NCI-H748 (cell line): ENCODE data around the gene SMTNL2.

Experiments
- DNase-seq: peaks from one replicate; lab custom pipeline; 2025; ENCODE audit not compliant: unreplicated experiment; lab: John Stamatoyannopoulos, UW

SMTNL2 gene

DNA sequence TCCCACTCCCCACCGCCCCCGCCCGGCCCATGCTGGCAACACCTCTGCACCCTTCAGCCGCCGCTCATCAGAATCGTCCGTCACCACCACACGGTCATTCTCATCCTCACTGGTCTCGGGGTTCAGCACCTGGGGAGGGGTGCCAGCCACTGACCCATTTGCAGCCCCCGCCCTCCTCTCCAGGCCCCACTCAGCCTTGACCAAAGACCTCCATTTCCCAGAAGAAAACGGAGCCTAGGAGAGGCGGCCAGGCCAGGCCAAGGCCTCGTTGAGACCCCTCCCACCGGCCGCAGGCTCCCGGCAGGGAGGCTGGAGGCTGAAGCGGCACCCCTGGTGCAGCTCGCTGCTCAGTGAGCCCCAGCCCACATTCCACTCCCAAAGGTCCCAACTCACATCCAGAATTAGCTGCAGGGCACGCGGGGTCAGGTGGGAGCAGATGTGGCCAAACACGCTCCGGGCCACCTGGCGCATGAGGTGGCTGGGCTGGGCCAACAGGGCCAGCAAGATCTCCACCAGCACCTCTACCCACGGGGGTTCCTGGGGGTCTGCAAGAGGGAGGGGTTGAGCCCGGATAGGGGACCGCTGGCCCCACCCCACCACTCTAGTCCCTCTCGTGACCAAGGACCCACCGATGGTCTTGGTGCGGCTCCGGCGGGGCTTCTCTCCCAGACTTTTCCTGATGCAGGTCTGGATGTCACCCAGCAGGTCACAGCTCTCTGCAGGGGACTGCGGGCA, 38.9 kb upstream of the SMTNL2 start:
- DNase-seq, result no peak

DNA sequence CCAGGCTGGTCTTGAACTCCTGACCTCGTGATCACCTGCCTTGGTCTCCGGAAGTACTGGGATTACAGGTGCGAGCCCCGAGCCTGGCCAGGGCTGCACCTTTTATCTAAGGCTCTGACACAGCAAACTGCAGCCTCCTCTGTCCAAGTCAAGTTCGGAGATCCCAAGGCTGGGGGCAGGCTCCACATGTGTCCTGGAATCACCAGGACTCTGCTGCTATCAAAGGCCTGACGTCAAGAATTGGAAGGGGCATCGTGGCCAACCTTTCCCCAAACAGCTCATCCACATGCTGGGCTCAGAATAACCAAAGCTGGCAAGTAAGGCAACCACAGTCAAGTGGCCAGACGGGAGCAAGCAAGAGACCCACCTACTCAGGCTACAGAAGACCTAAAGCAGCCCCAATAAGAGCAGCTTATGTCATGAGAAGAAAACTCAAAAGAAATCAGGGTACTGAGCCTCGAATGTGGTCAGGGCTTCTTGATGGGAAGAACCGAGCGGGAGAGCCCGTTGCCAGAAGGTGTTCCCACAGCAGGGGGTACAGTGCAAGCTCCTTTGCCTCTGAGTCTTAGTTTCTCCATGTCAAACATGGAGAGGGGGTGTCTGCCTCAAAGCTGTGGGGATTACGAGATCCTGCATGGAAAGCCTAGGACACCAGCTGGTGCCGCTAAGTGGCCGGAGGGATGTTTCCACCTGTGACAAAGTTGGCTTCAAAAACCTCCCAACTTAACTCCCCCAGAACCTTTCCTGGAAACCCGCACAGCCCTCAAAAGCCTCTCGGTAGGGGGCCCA, 37.0 kb upstream of the SMTNL2 start:
- no peak for DNase-seq

DNA sequence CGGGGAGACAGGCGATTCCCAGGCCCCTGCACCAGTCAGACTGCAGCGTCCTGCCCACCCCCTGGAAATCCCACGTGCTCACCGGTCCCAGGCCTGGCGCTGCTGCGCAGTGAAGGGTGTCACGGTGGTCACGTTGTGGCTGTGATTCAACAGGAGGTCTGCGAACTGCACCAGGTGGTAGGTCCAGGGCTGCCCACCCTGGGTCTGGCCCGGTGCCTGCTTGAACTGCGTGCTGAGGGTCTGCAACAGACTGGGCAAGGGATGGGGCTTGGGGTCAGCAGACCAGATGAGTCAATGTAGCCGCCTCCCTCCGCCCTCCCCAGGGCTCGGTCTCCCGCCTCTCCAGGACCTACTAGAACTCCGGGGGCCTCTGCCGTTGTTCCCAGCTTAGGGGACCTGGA, 36.3 kb upstream of the SMTNL2 start:
- no peak for DNase-seq

DNA sequence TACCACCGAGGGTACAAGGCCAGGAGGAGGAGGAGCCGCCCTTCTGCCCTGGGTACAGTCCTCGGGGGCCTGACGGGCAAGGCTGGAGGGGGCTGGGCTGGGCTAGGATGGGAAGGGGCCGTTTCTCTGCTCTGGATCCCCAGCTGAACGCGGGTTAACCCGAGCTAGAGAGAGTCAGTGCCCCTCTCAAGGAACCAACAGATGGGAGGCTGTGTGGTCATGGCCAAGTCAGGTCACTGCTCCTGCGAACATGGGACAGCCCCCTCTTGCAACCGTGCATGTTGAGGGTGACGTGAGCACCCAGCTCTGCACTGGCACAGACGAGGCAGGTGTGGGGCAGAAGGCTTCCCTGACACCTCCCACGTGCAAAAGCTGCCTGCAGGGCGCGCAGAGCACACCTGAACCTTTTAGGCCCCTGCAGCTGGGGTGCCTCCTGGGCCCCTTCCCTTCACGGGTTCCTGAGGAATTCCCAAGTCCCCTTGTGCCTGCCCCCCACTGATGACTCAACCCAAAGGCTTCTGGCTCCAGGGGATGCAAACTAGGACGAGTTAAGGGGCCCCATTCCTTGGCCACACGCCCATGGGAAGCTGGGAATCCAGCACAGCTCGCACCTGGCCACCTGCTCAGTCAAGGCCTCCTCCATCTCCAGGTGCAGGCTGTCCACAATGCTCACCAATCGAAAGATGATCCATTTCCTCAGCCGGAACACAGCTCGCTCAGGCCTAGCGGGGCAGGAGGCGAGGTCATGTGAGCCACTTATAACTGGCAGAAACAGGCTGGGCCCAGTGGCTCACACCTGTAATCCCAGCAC, 35.4 kb upstream of the SMTNL2 start:
- no peak for DNase-seq

DNA sequence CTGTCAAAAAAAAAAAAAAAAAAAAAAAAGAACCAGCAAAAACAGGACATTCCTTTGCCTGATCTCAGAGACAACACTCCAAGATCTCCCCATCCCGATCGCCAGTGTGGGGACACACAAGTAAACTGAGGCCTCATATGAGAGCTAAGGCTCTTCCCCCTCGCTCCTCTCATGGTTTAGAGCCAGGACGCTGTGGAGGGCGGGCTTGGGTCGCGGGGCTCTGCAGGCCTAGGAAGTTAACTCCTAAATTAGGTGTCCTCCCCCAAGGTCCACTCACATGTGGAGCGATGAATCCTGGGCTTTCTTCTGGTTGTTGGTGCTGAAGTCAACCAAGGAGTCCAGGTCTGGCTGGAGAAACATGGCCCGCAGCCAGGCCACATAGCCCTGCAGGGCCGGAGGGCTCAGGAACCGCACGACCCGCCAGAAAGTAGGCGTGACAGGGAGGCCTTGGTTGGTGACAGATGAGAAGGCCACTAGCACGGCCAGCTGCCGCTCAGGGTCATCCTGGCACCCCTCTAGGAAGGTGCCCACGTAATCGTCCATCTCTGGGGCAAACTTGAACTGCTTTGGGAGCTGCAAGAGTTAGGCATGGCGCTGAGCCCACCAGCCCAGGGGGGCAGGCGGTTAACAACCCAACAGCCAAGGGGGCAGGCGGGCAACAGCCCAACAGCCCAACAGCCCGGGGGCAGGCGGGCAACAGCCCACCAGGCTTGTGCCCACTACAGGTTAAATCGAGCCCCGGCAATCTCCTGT, 34.4 kb upstream of the SMTNL2 start:
- DNase-seq, result no peak

DNA sequence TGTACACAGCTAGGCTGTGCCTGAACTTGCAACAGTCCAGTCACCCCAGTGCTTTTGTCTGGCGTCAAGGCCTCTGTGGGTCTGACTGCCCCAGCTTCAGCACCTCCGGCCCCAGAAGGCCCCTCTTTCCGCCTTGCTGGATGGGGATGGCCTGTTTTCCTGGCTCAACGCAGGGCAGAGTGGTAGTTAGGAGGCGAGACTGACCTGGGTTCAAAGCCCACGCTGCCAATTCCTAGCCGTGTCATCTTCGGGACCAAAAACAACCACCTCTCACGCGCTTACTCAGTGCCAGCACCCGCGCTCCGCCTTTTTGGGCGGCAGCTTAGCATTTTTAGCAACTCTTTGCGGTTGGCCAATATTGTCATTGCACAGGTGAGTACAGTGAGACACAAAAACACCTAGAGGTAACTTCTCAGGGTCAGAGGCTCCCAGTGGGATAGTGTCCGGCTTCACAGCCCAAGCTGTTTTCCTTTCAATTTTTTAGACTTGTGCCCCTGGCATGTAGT, 33.7 kb upstream of the SMTNL2 start:
- no peak for DNase-seq

DNA sequence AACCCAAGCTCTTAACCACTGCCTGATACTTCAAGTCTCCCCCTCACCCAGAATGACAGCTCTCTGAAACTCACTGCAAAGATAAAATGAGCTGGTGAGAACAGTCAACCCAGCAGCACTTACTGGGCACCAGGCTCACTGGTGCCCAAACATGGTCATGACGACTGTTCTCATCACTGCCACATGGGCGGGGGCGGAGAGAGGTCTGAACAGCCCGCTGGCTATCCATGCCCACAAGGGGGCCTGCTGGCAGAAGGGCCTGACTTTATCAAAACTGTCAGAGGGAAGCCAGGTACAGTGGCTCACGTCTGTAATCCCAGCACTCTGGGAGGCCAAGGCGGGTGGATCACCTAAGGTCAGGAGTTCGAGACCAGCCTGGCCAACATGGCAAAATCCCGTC, 33.2 kb upstream of the SMTNL2 start:
- DNase-seq, result no peak

DNA sequence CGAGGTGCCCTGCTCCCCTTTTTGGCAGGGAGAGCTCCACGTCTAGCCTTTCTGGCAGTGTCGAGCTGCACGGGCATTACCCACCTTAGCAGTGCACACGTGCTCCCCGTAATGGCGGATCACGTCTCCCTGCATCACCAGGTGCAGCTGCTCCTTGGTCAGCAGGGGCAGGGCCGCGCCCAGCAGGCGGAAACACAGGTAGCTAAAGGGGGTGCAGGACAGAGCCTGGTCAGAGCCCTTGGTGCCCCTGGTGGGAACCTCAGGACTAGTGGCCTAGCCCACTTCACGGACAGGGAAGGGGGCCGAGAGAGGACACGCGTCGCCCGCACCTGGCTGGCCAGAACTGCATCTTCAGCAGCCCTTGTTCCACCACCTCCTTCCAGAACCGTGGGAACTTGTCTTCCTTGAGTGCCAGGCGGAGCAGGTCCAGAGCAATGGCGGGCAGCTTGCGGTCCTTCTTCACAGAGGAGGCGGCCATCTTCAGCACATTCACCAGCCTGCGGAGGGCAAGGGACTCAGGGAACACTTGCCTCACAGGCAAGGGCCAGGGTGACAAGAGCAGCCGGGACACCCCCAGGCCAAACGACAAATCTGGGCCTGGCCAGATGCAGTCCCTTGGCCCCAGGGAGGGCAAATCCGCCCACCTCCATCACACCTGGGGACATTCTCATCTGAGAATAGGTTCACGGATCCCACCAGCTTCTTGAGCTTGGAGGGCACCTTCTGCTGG, 32.4 kb upstream of the SMTNL2 start:
- no peak for DNase-seq

DNA sequence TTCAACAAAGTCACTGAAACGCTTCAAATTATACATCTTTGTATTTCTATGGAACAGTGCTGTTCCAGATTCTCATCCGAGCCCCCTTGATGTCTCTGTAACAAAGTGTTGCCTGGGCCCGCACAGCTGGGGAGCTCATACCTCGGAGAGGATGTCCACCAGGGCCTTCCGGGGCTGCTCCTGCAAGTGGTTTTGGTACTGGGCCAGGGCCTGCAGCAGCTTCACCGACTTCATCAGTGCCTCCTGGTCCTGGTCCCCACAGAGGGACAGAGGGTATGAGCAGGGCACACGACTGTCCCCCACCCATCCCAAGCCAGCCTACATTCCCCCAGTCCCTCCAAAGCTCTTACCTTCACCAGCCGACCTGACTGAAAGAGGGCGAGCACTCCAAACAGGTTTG, 30.7 kb upstream of the SMTNL2 start:
- no peak for DNase-seq

DNA sequence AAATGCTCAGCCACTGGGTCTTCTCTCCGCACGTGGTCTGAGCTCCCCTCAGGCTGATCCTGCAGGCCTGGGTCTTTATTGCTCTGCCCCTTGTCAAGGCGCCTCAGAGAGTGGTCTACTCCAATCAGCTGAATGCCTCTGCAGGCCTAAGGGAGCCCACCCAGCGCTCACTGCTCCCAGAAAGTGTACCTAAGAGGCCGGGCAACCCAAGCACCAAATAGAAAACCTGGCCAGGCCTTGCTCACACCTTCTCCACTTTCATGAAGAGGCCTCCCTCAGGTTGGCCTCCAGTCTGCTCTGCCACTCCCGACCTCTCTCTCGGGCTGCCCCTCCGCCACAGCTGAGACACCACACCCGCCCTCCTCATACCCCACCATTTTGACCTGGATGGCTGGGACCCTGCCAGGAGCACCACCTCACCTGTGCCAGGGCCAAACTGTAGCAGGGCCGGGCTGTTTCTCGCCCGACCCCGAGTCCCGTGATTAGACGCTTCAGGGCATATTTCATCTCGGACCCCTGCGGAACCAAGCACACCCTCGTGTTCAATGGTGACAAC, 29.8 kb upstream of the SMTNL2 start:
- DNase-seq, result no peak

DNA sequence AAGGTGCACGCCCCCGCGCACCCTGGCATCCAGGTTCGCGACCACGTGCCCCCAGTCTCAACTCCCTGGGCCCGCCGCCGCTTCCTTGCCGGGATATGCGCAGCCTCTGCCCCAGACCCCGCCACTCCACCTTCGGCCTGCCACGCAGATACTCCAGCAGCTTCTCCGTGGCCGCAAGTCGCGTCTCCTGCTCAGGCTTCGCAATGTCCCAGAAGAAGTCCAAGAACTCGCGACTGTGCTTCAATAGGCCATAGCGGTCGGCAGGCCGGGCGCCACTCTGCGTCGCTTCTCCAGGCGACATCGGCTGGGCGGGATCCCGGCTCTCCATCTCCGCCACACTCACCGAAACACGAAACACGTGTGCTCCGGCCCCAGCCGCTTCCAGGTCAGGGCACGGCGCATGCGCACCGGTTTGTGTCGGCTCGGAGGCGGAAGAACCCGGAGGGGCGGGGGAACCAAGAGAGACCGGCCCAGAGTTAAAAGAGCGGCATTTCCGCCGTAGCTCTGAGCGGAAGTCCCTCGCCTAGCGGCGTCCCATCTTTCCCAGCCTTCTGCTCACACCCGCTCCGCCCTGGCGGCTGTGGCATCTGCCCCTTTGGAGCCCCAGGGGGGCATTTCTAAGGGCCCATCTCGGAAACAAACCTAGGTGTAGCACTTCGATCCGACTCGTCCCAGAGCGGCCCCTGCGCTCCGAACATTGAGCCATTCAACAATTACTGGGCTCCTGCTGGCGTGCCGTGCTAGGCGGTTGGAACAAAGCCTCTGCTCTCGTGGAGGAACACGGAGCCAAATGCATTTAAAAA, 29.1 kb upstream of the SMTNL2 start, which contains the start of gene MYBBP1A:
Gene MYBBP1A (minus strand): TSS at position 388 of the 803 bp plus-strand sequence. CDS start 60 bp downstream, at position 328.
- DNase-seq, result peak; percentile 99

DNA sequence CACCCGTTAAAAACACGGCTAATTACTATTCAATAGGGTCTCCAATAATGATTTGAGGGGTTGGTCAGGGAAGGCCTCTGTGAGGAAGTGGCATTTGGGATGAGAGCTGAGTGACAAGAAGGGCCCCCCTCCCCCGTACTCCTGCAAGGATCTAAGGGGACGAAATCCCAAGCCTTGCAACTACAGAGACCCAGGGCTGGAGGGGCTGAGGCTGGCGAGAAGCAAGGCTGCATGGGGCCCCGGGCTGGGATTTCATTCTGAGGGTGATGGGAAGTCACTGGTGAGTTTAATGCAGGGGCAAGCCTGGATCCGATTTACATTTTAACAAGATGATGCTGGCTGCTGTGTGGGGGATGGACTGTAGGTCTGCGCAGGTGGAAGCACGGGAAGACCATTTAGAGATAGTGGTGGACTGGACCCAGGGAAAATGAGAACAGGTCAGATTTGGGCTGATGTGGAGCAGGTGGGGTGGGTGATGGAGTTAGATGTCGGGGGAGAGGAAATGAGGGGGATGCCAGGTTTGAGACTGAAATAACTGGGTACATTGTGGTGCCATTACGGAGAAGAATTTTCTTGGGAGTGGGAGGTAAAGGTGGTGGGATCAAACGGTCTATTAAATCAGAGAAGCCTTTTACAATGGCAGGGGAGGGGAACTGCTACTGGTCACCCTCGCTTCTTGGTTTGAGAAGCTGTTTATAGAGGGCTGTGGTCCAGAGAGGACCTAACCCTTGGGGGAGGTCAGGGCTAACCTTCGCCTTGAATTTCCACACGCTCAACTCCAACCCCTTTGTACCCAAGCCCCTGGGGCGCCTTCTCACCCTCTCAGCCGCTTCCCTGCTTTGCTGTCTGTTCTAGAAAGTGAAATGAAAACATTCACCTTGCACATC, 28.2 kb upstream of the SMTNL2 start:
- DNase-seq, result no peak

DNA sequence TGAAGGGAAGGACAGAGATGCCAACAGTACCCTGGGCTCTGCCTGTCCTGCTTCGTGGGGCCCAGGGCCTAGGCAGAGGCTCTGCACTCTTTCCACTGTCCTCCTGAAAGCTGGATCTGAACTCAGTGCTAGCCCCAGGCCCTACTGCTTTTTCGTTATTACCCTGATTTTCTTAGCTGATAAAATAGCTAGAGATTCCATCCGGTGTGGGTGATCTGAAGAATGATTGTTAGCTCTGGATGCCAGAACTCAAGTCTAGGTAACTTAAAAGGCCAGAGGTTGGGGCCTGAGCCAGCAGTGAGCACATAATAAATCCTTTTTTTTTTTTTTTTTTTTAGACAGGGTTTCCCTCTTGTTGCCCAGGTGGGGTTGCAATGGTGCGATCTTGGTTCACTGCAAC, 27.3 kb upstream of the SMTNL2 start:
- DNase-seq, result no peak

DNA sequence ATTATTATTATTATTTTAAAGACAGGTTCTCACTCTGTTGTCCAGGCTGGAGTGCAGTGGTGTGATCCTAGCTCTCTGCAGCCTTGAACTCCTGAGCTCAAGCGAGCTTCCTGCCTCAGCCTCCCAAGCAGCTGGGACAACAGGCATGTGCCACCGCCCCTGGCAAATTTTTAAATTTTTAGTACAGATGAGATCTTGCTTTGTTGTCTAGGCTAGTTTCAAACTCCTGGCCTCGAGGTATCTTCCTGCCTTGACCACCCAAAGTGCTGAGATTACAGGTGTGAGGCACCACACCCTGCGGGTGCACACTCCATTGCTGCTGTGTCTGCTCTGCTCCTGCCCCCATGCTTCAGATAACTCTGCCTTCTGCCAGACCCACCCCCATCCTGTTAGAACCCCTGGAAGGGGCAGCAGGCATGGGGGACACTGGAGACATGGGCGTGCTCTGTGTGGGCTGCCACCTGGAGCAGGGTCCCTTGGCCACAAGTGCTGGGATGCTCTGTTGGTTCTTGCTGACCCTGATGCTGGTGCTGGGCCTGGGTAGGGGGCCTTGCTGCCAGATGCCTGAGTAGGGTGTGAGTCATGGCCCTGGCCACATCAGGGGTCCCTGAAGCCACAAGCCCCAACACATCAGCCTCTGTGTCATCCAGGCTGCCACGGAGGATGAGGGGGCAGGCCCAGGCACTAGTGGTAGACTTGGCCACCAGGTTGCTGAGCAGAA, 26.5 kb upstream of the SMTNL2 start:
- DNase-seq, result no peak

DNA sequence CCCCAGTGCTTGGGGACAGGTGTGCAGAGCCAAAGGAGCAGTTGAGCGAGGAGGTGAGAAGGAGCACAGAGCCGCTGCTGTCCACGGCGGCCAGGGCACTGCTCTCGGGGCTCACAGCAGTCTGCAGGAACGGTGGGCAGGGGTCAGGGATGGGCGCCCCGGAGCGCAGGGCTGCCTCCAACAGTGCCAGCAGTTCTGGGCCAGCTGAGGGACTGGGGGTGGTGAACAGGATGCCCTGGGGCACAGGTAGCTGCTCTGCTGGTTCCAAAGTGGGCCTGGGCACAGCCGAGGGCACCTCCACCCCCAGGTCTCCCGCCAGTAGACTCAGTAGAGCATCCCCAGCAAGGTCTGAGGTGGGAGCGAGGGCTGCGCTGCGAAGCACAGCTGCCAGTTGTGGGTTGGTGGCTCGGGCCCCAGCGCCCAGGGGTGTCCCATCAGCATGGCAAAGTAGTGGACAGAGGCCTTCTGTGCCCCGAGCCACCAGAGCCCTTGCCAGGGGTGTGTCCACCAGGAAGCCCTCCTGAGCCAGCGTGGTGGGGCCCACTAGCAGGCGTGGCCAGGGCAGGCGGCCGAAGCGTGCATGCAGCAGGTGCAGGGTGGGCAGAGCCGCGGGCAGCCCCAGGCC, 25.9 kb upstream of the SMTNL2 start:
- DNase-seq, result no peak

DNA sequence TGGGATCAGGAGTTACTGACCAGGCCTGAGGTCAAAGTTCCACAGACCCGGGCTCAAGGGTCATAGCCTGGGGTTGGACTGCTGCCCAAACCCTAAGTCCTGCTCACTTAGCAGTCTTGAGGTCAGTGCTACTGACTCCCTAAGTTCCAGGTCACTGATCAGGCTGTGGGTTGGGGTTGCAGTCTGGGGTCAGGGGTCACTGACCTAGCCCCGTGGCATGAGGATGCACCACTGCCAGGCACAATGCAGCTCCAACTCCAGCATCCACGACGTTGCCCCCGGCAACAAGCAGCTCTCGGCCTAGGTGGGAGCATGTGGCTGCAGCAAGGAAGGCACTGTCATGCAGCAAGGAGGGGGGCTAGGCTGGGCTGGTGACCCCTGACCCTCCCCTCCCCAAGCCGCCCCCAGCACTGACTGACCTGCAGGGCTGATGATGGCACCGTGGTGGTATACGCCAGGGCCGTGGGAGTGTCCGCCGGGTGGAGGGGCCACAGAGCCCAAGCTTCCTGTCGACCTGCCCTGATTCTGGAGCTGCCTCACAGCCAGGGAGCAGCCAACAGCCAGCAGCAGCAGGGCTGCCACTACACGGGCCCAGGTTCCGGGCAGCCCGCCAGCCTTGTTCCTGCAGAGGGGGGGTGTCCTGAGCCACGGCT, 25.1 kb upstream of the SMTNL2 start:
- DNase-seq, result no peak
